OCI-LY7 (cell line): Measurements from ENCODE around the gene SH2D3C. TPM values are rescaled to one million over a fixed set of nuclear protein-coding genes. Genes with fewer than 3 reads are reported as not detected.

ENCODE experiments used
- BruUV-seq: library from RNA; stranded (reverse); fragments of 400-500 nt; replicated peaks from 2 replicates; lab custom pipeline; 2021; lab: Mats Ljungman, UMichigan
- CTCF ChIA-PET: fragments of 300-600 bp; sonication (Branson Sonifier 250); formaldehyde crosslinking; loops from one replicate; lab custom pipeline; 2022; ENCODE audit warnings: antibody characterized with exemption; ENCODE audit not compliant: unreplicated experiment; lab: Charles Lee
- POLR2A ChIA-PET: fragments of 300-600 bp; sonication (Branson Sonifier 250); formaldehyde crosslinking; loops from one replicate; lab custom pipeline; 2022; ENCODE audit warnings: antibody characterized with exemption; lab: Charles Lee
- DNase-seq: peaks from one replicate; pipeline ENCODE4 v3.0.0-alpha.2; 2015; ENCODE audit warnings: low spot score
- H2AFZ ChIP-seq: fragments of 200-600 bp; sonication (generic), shearing (Covaris generic); 2 replicates; pipeline ENCODE4 v1.6.1; 2014; ENCODE audit warnings: mild to moderate bottlenecking, antibody characterized with exemption, low read length, moderate library complexity
- H3K27ac ChIP-seq: fragments of 200-600 bp; sonication (generic); 2 replicates; pipeline ENCODE4 v1.5.1; 2014; ENCODE audit warnings: mixed run types, low read depth, mild to moderate bottlenecking, moderate library complexity, low read length, inconsistent platforms; ENCODE audit not compliant: poor library complexity, severe bottlenecking
- H3K36me3 ChIP-seq: fragments of 200-600 bp; sonication (generic); 2 replicates; pipeline ENCODE4 v1.6.1; 2014; ENCODE audit warnings: mild to moderate bottlenecking, antibody characterized with exemption, low read length, moderate library complexity, mixed read lengths; ENCODE audit not compliant: insufficient read depth
- H3K4me1 ChIP-seq: fragments of 200-600 bp; sonication (generic); 2 replicates; pipeline ENCODE4 v1.5.1; 2014; ENCODE audit warnings: mild to moderate bottlenecking, low read length; ENCODE audit not compliant: insufficient read depth, poor library complexity, severe bottlenecking
- H3K4me2 ChIP-seq: fragments of 200-600 bp; sonication (generic); 2 replicates; pipeline ENCODE4 v1.6.1; 2014; ENCODE audit warnings: mild to moderate bottlenecking, low read length
- H3K4me3 ChIP-seq: fragments of 200-600 bp; sonication (generic); 2 replicates; pipeline ENCODE4 v1.5.1; 2014; ENCODE audit warnings: mild to moderate bottlenecking, low read depth, low read length; ENCODE audit not compliant: poor library complexity, severe bottlenecking
- H3K79me2 ChIP-seq: fragments of 200-600 bp; sonication (generic); 2 replicates; pipeline ENCODE4 v1.6.1; 2016; ENCODE audit warnings: low read depth, mild to moderate bottlenecking, low read length, moderate library complexity, mixed read lengths; ENCODE audit not compliant: insufficient read depth
- H3K9me2 ChIP-seq: fragments of 200-600 bp; sonication (generic); 2 replicates; pipeline ENCODE4 v1.6.1; 2016; ENCODE audit warnings: mild to moderate bottlenecking, low read length, mixed read lengths; ENCODE audit not compliant: insufficient read depth
- H3K9me3 ChIP-seq: fragments of 200-600 bp; sonication (generic); 2 replicates; pipeline ENCODE4 v1.6.1; 2014; ENCODE audit warnings: mild to moderate bottlenecking, mixed run types, low read length, mixed read lengths
- H4K20me1 ChIP-seq: fragments of 200-600 bp; sonication (generic); 2 replicates; pipeline ENCODE4 v1.6.1; 2014; ENCODE audit warnings: mild to moderate bottlenecking, antibody characterized with exemption, low read length, moderate library complexity, mixed read lengths; ENCODE audit not compliant: insufficient read depth
- EZH2phosphoT487 ChIP-seq: fragments of 200-600 bp; sonication (generic); IDR thresholded peaks from 2 replicates; pipeline ENCODE4 v1.6.1; 2018; ENCODE audit warnings: low read depth, borderline replicate concordance, mild to moderate bottlenecking, mixed run types, antibody characterized with exemption, low read length, moderate library complexity, mixed read lengths
- intact Hi-C: fragments of 100-400 bp; cut with micrococcal nuclease; formaldehyde crosslinking; loops from one replicate; pipeline ENCODE4 v1.10.0; 2022; ENCODE audit not compliant: unreplicated experiment
- total RNA-seq, 2 experiments: library from RNA; depleted of rRNA in 1 of 2; stranded (reverse); fragments of >200 nt in 1 of 2; shearing (Covaris generic) in 1 of 2; gene quantifications; 2 replicates each; pipeline ENCODE4 v1.2.3, GENCODE V29; 2014 to 2022
- TF ChIP-seq, protein P1 (sequence below): fragments of 200-600 bp; sonication (generic); conservative IDR thresholded peaks from 2 replicates; pipeline ENCODE4 v1.5.1; 2014; ENCODE audit warnings: mild to moderate bottlenecking, antibody characterized with exemption, low read length, moderate library complexity, mixed read lengths

The SH2D3C gene
- total RNA-seq, 2 experiments from 2014 or later, result 40.0 to 45.7 TPM

DNA sequence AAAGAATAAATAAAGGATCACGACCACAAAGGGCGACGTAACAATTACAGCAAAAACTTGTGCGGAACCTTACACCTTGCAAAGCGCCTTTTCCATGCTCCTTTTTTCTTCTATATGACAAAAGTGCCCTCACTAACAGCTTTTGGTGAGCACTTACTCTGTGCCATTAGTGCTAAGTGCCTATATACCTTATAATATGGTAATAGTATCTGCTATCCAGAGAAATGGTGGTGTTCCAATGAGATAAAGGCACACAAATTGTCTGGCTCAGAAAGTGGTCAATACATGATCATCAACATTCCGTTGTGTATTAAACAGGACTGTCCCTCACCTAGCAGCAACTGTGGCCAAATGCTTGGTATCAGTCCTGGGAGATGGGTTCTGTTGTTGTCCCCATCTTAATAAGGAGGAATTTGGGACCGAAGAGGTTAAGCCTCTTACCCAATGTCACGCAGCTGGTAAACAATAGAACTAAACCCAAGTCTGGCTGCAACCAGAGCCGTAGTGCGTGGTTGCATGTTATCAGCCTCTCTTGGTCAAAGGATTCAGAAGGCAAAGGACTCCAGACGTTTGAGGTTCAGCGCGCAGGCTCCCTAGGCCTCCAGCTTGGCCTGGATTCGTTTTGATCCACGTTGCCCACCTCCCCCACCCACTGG lies 42.8 kb downstream of the SH2D3C start:
- POLR2A ChIA-PET, result interaction anchor here (0.9 to 1.2 kb wide), 3 partner anchors 32 to 126 kb away, joined by 3 to 4 read pairs (median 3); no protein-coding TSS in a partner anchor
- Histone ChIP-seq H3K4me2 (peak overlapping the region; percentile 51), H3K9me2 (no peaks in the 10 kb centered on the region), H3K27ac (no peak overlapping the region), H4K20me1 (no peaks in the 10 kb centered on the region), H3K4me3 (peak overlapping the region; percentile 75), H3K9me3 (no peaks in the 10 kb centered on the region), H2AFZ (no peak overlapping the region; the same call in 1 of the 2 replicates), H3K4me1 (peaks cover 19% of the 10 kb centered on the region), H3K79me2 (no peaks in the 10 kb centered on the region), H3K36me3 (peaks cover 25% of the 10 kb centered on the region)
- TF ChIP-seq, protein P1, sequence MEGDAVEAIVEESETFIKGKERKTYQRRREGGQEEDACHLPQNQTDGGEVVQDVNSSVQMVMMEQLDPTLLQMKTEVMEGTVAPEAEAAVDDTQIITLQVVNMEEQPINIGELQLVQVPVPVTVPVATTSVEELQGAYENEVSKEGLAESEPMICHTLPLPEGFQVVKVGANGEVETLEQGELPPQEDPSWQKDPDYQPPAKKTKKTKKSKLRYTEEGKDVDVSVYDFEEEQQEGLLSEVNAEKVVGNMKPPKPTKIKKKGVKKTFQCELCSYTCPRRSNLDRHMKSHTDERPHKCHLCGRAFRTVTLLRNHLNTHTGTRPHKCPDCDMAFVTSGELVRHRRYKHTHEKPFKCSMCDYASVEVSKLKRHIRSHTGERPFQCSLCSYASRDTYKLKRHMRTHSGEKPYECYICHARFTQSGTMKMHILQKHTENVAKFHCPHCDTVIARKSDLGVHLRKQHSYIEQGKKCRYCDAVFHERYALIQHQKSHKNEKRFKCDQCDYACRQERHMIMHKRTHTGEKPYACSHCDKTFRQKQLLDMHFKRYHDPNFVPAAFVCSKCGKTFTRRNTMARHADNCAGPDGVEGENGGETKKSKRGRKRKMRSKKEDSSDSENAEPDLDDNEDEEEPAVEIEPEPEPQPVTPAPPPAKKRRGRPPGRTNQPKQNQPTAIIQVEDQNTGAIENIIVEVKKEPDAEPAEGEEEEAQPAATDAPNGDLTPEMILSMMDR, result no peak
- no peak for TF ChIP-seq EZH2phosphoT487
- intact Hi-C loops, result loop anchor here (1.0 to 2.0 kb wide), 3 partner anchors 50 to 185 kb away; no protein-coding TSS in a partner anchor
- CTCF ChIA-PET, result interaction anchor here (0.6 to 1.6 kb wide), 4 partner anchors 50 to 228 kb away, joined by 3 to 6 read pairs (median 4); no protein-coding TSS in a partner anchor
- DNase-seq, result no peak
- no TSS peak for BruUV-seq

DNA sequence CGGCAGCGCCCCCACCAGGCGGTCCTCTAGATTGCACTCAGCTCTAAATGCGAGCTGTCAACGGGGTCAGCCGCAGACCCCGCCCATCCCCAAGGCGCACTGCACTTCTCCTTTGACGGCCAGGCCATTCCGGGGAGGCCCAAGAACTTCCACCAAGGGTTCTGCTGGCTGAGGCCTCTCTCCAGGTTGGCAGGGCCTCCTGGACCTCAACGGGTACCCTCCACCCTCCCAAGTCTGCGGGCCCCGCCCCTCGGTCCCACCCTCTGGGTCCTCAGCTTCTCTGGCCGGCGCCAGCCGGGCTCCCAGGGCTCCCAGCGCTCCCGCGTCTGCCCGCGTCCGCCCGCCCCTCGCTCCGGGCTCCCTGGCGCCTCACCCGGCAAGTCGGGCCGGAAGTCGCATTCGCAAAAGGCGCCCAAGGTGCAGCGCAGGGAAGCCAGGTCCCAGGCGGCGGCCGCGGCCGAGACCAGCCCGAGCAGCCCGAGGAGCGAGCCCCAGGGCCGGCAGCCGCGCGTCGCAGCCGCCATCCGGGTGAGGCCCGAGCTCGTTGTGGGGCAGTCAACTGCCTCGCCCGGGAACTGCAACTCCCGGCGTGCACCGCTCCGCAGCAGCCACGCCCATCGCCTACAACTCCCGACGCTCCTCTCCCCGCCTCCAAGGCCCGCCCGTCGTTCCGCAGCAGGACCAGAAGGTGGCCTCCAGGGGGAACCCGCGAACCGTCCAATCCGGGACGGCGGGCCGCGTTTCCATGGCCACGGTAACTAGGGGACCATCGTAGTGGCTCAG lies 43.5 kb downstream of the SH2D3C start, which contains the start of gene TOR2A:
TOR2A (minus strand) TSS at position 548 of the 783 bp plus-strand sequence; CDS start at position 524, 24 bp downstream.
- H3K4me1 ChIP-seq, result peaks cover 19% of the 10 kb centered on the region
- H3K4me3 ChIP-seq, result peak within 1 kb of the TSS; percentile 75
- intact Hi-C loops, result loop anchor here (1.0 to 2.0 kb wide), 5 partner anchors 50 to 231 kb away; no protein-coding TSS in a partner anchor
- no peaks in the 10 kb centered on the region for H4K20me1 ChIP-seq
- POLR2A ChIA-PET, result interaction anchor here (0.6 to 1.2 kb wide), 8 partner anchors 9 to 877 kb away, joined by 3 to 6 read pairs (median 3); partner anchors contain the start of gene CDK9
- CTCF ChIA-PET, result interaction anchor here (0.6 to 1.6 kb wide), 8 partner anchors 49 to 230 kb away, joined by 3 to 6 read pairs (median 3); no protein-coding TSS in a partner anchor
- DNase-seq, result peak; percentile 97
- H2AFZ ChIP-seq, result peak within 1 kb of the TSS; percentile 67
- BruUV-seq, result no TSS peak
- H3K27ac ChIP-seq, result peak within 1 kb of the TSS; percentile 69
- H3K4me2 ChIP-seq, result peak within 1 kb of the TSS; percentile 84
- no peaks in the 10 kb centered on the region for H3K79me2 ChIP-seq
- H3K9me3 ChIP-seq, result no peaks in the 10 kb centered on the region
- H3K9me2 ChIP-seq, result no peaks in the 10 kb centered on the region
- peaks cover 20% of the 10 kb centered on the region for H3K36me3 ChIP-seq
- TF ChIP-seq EZH2phosphoT487, result no peak
- TF ChIP-seq, protein P1, result peak; percentile 93
